H1 (cell line): ENCODE measurements around the gene GNL2.

Source experiments
- ASH2L ChIP-seq: fragments of 200-600, 300-600 bp; sonication (generic); IDR thresholded peaks from one replicate; pipeline ENCODE4 v1.7.1; 2017; ENCODE audit warnings: low read length
- CTCF ChIP-seq, 3 experiments: IDR thresholded peaks; 1 replicate in 2 of 3; 2 replicates in 1 of 3; pipeline versions ENCODE4 v1.5.1 to v1.6.1; 2011; ENCODE audit warnings: low read length in 3 of 3, mild to moderate bottlenecking in 3 of 3, inconsistent platforms in 2 of 3, low read depth in 1 of 3, moderate library complexity in 1 of 3; ENCODE audit not compliant: insufficient read depth in 1 of 3; ENCODE audit errors: control extremely low read depth in 1 of 3
- POLR2A ChIP-seq, 2 experiments: IDR thresholded peaks; 1 replicate in 1 of 2; 2 replicates in 1 of 2; pipeline ENCODE4 v1.6.1; 2011; ENCODE audit warnings: low read depth in 2 of 2, low read length in 2 of 2, mild to moderate bottlenecking in 2 of 2; ENCODE audit errors: control extremely low read depth in 1 of 2
- POLR2AphosphoS5 ChIP-seq: IDR thresholded peaks from 2 replicates; pipeline ENCODE4 v1.6.1; 2011; ENCODE audit warnings: low read depth, low read length
- TF ChIP-seq, protein P1 (sequence below): IDR thresholded peaks from 2 replicates; pipeline ENCODE4 v1.6.1; 2011; ENCODE audit warnings: low read depth, mild to moderate bottlenecking, low read length; ENCODE audit not compliant: insufficient read depth

DNA sequence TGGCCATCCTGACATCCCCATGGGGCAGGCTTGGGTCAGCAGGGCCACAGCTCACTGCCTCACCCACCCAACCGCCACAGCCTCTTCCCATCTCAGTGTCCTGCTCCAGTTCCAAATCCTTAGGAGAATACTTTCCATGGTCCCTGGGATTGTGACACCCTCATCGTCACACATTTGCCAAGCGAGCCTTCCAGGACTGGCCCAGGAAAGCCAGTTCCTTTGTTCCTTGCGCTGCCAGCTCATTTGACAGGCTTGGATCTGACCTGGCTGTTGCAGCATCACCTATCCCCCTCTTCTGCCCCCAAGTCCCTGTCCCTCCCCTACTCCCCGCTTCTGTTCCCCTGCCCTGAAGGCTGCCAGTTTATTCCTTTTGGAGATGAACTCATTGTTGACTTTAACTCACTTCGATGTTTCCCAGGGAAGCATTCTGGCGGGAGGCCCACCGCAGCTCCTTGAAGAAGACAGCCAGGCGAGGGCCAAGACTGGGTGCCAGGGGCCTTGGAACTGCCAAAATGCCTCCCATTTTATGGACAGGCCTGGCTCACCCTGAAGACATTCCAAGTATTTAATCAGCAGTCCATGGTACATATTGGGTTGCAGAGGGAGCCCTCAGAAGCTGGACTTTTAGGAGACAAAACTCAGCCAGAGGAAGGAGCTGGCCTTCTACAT lies 10.2 kb upstream of the GNL2 start:
- TF ChIP-seq ASH2L (no peak), POLR2A (IDR thresholded peaks at IDR 0.05; ENCODE audit: control extremely low read depth in 1 of 2, low read depth in 2 of 2, low read length in 2 of 2) (no peak), CTCF (IDR thresholded peaks at IDR 0.05; ENCODE audit: control extremely low read depth in 1 of 3, insufficient read depth in 1 of 3, low read depth in 1 of 3, low read length in 3 of 3) (no peak), POLR2AphosphoS5 (no peak)
- TF ChIP-seq, protein P1, sequence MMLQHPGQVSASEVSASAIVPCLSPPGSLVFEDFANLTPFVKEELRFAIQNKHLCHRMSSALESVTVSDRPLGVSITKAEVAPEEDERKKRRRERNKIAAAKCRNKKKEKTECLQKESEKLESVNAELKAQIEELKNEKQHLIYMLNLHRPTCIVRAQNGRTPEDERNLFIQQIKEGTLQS, result no peak
